T-helper 1 cell treated with Interleukin-12 subunit alpha and Interleukin-12 subunit beta and Interleukin-4 antibody, amounts not matched to agents 30 ng/mL and 1 ng/mL, for 36 hours (primary cell): ENCODE results near the gene PRIM2. TPM values are rescaled to one million over a fixed set of nuclear protein-coding genes. Genes with fewer than 3 reads are reported as not detected.
"Not testable (repeated sequence)": the region's sequence is repeated elsewhere in the genome, so short reads cannot be mapped to it uniquely, and the experiment has no call there.

Experiments
- intact Hi-C: fragments of 100-400 bp; cut with micrococcal nuclease; formaldehyde crosslinking; loops from one replicate; pipeline ENCODE4 v1.15.1; 2024
- total RNA-seq: library from RNA; stranded (reverse); gene quantifications from 2 replicates; pipeline ENCODE4 v1.2.3, GENCODE V29; 2022

The PRIM2 gene
- 34.9 and 36.3 TPM in 2 replicates for total RNA-seq

- intact Hi-C loops = loop anchor here (1.0 to 5.0 kb wide), 5 partner anchors 228 to 959 kb away; no protein-coding TSS in a partner anchor
Observed at GRCh38 chr6:57317060-57317943, at the start of gene PRIM2. Gene PRIM2, plus strand, starts transcription at chr6:57317630. Its CDS starts 816 bp downstream, at chr6:57318446.

GRCh38 chr6:57268294-57268640, 49.2 kb upstream of the PRIM2 start:
- intact Hi-C loops = loop anchor here (1.0 kb wide), 1 partner anchor 48 kb away; no protein-coding TSS in a partner anchor

- intact Hi-C loops = not testable (repeated sequence)
Observed at GRCh38 chr6:57274113-57274824, 43.2 kb upstream of the PRIM2 start.

GRCh38 chr6:57275384-57275783, 42.0 kb upstream of the PRIM2 start:
- intact Hi-C loops = no loop called here

- intact Hi-C loops = no loop called here
Observed at GRCh38 chr6:57276946-57277345, 40.5 kb upstream of the PRIM2 start.

- intact Hi-C loops = no loop called here
Observed at GRCh38 chr6:57278570-57278969, 38.9 kb upstream of the PRIM2 start.

GRCh38 chr6:57279013-57279412, 38.4 kb upstream of the PRIM2 start:
- intact Hi-C loops = no loop called here

GRCh38 chr6:57283106-57283505, 34.3 kb upstream of the PRIM2 start:
- intact Hi-C loops = no loop called here

- intact Hi-C loops = no loop called here
Observed at GRCh38 chr6:57283911-57284455, 33.4 kb upstream of the PRIM2 start.

GRCh38 chr6:57288136-57288535, 29.3 kb upstream of the PRIM2 start:
- intact Hi-C loops = not testable (repeated sequence)

- intact Hi-C loops = not testable (repeated sequence)
Observed at GRCh38 chr6:57293472-57293871, 24.0 kb upstream of the PRIM2 start.

- intact Hi-C loops = no loop called here
Observed at GRCh38 chr6:57294862-57295445, 22.5 kb upstream of the PRIM2 start.

- intact Hi-C loops = no loop called here
Observed at GRCh38 chr6:57297505-57297904, 19.9 kb upstream of the PRIM2 start.

- intact Hi-C loops = no loop called here
Observed at GRCh38 chr6:57298741-57299140, 18.7 kb upstream of the PRIM2 start.

GRCh38 chr6:57301757-57302156, 15.7 kb upstream of the PRIM2 start:
- intact Hi-C loops = no loop called here

- intact Hi-C loops = no loop called here
Observed at GRCh38 chr6:57302477-57302876, 15.0 kb upstream of the PRIM2 start.

- intact Hi-C loops = no loop called here
Observed at GRCh38 chr6:57303931-57304681, 13.3 kb upstream of the PRIM2 start.

GRCh38 chr6:57305107-57305506, 12.3 kb upstream of the PRIM2 start:
- intact Hi-C loops = no loop called here

- intact Hi-C loops = no loop called here
Observed at GRCh38 chr6:57305761-57306160, 11.7 kb upstream of the PRIM2 start.

- intact Hi-C loops = no loop called here
Observed at GRCh38 chr6:57306273-57306672, 11.2 kb upstream of the PRIM2 start.

- intact Hi-C loops = no loop called here
Observed at GRCh38 chr6:57307850-57308249, 9.6 kb upstream of the PRIM2 start.
